MCF 10A (cell line): ENCODE results near the gene BMPR1A. TPM values are rescaled to one million over a fixed set of nuclear protein-coding genes. Genes with fewer than 3 reads are reported as not detected.

Source experiments
- BruUV-seq: library from RNA; stranded (reverse); fragments of 400-500 nt; replicated peaks from 2 replicates; lab custom pipeline; 2021; lab: Mats Ljungman, UMichigan
- CTCF ChIA-PET: fragments of 300-600 bp; sonication (Branson Sonifier 250); formaldehyde crosslinking; extraction: SDS; loops from one replicate; lab custom pipeline; 2021; ENCODE audit warnings: antibody characterized with exemption, inconsistent platforms; lab: Yijun Ruan, JAX
- POLR2A ChIA-PET: fragments of 300-600, 350-650 bp; sonication (Branson Sonifier 250); formaldehyde crosslinking; extraction: SDS; loops from one replicate; lab custom pipeline; 2020; ENCODE audit warnings: antibody characterized with exemption, inconsistent platforms; lab: Yijun Ruan, JAX
- DNase-seq: peaks from one replicate; pipeline ENCODE4 v3.0.0-alpha.2; 2018; ENCODE audit not compliant: unreplicated experiment
- H3K27ac Mint-ChIP-seq: one replicate; pipeline ENCODE4 v1.8.0; 2022; ENCODE audit warnings: mild to moderate bottlenecking, low read depth, mixed read lengths; ENCODE audit not compliant: unreplicated experiment
- H3K27me3 Mint-ChIP-seq: one replicate; pipeline ENCODE4 v1.8.0; 2022; ENCODE audit warnings: mixed read lengths; ENCODE audit not compliant: insufficient read depth, unreplicated experiment
- H3K36me3 Mint-ChIP-seq: one replicate; pipeline ENCODE4 v1.8.0; 2022; ENCODE audit warnings: mild to moderate bottlenecking, moderate library complexity, mixed read lengths; ENCODE audit not compliant: insufficient read depth, unreplicated experiment
- H3K4me1 Mint-ChIP-seq: one replicate; pipeline ENCODE4 v1.8.0; 2022; ENCODE audit warnings: mixed read lengths; ENCODE audit not compliant: insufficient read depth, unreplicated experiment
- H3K4me3 Mint-ChIP-seq: one replicate; pipeline ENCODE4 v1.8.0; 2022; ENCODE audit warnings: mild to moderate bottlenecking, moderate library complexity, mixed read lengths; ENCODE audit not compliant: unreplicated experiment
- H3K9me3 Mint-ChIP-seq: one replicate; pipeline ENCODE4 v1.8.0; 2022; ENCODE audit warnings: mixed read lengths; ENCODE audit not compliant: unreplicated experiment
- CTCF ChIP-seq: fragments of 200-600 bp; IDR thresholded peaks from one replicate; pipeline ENCODE4 v1.8.0; 2022; ENCODE audit warnings: antibody characterized with exemption, mild to moderate bottlenecking; ENCODE audit not compliant: unreplicated experiment
- intact Hi-C: fragments of 100-400 bp; cut with micrococcal nuclease; formaldehyde crosslinking; loops from 2 replicates; pipeline ENCODE4 v1.14.1; 2022
- total RNA-seq: library from RNA; stranded (reverse); gene quantifications from 2 replicates; pipeline ENCODE4 v1.2.3, GENCODE V29; 2022

Gene BMPR1A
- total RNA-seq, 1 experiment from 2014 or later: 27.3 TPM

DNA sequence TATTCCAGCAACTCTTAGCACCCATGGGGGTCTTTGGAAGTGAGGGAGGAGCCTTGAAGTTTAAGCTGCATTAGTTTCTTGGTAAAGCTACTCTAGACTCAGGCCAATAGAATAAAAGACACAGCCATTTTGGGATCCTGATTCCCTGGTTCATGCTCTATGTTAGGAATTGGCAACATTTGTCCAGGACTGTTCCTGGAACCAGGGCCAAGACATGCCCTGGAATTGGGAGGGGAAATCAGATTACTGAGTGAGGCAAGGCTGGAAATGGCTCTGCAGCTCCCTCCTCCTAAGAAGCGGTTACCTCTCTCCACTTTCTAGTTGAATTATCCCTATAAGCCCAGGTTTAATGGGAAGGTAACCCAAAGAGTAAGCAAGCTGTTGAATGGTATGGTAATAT lies 14.2 kb upstream of the BMPR1A start:
- Mint-ChIP-seq H3K27me3 (no peaks in the 10 kb centered on the region), H3K9me3 (no peaks in the 10 kb centered on the region), H3K4me3 (no peak overlapping the region), H3K4me1 (no peaks in the 10 kb centered on the region), H3K27ac (no peak overlapping the region), H3K36me3 (no peaks in the 10 kb centered on the region)
- intact Hi-C loops: no loop called here
- no TSS peak for BruUV-seq
- POLR2A ChIA-PET: interaction anchor here (0.6 to 1.9 kb wide), 3 partner anchors 14 to 366 kb away, joined by 3 to 7 read pairs (median 3); partner anchors contain the start of gene BMPR1A
- DNase-seq: no peak
- no peak for TF ChIP-seq CTCF
- CTCF ChIA-PET: no interaction called here

GRCh38 chr10:86744067-86744725 lies 12.2 kb upstream of the BMPR1A start:
- H3K9me3 Mint-ChIP-seq: no peaks in the 10 kb centered on the region
- DNase-seq: no peak
- no peaks in the 10 kb centered on the region for H3K36me3 Mint-ChIP-seq
- H3K27ac Mint-ChIP-seq: no peak overlapping the region
- no peak overlapping the region for H3K4me3 Mint-ChIP-seq
- no TSS peak for BruUV-seq
- TF ChIP-seq CTCF: no peak
- ChIA-PET POLR2A (interaction anchor here (1.1 kb wide), 1 partner anchor 12 kb away, joined by 4 read pairs; the partner anchor contains the start of gene BMPR1A), CTCF (no interaction called here)
- intact Hi-C loops: no loop called here
- H3K27me3 Mint-ChIP-seq: no peaks in the 10 kb centered on the region
- no peaks in the 10 kb centered on the region for H3K4me1 Mint-ChIP-seq

- intact Hi-C loops: no loop called here
- TF ChIP-seq CTCF: no peak
- no peaks in the 10 kb centered on the region for H3K27me3 Mint-ChIP-seq
- no TSS peak for BruUV-seq
- DNase-seq: no peak
- no peaks in the 10 kb centered on the region for H3K36me3 Mint-ChIP-seq
- no peaks in the 10 kb centered on the region for H3K9me3 Mint-ChIP-seq
- H3K4me1 Mint-ChIP-seq: peaks cover 9% of the 10 kb centered on the region
- H3K4me3 Mint-ChIP-seq: no peak overlapping the region
- CTCF ChIA-PET: interaction anchor here (1.2 to 1.6 kb wide), 2 partner anchors 12 to 146 kb away, joined by 4 to 5 read pairs; no protein-coding TSS in a partner anchor
- POLR2A ChIA-PET: interaction anchor here (0.6 to 0.7 kb wide), 2 partner anchors 10 to 11 kb away, joined by 3 to 5 read pairs; no protein-coding TSS in a partner anchor
- no peak overlapping the region for H3K27ac Mint-ChIP-seq
These were observed 8.4 kb upstream of the BMPR1A start for GRCh38 chr10:86747796-86748581.

- Mint-ChIP-seq H3K27me3 (no peaks in the 10 kb centered on the region), H3K9me3 (no peaks in the 10 kb centered on the region), H3K27ac (no peak overlapping the region), H3K36me3 (no peaks in the 10 kb centered on the region), H3K4me1 (peaks cover 16% of the 10 kb centered on the region), H3K4me3 (no peak overlapping the region)
- no TSS peak for BruUV-seq
- no peak for DNase-seq
- TF ChIP-seq CTCF: no peak
- intact Hi-C loops: no loop called here
- ChIA-PET CTCF (no interaction called here), POLR2A (interaction anchor here (0.7 kb wide), 1 partner anchor 12 kb away, joined by 3 read pairs; no protein-coding TSS in a partner anchor)
These were observed 6.6 kb upstream of the BMPR1A start for GRCh38 chr10:86749854-86750253.
